Stomach (tissue), 9 donors: ENCODE measurements around the gene H19. TPM values are rescaled to one million over a fixed set of nuclear protein-coding genes. Genes with fewer than 3 reads are reported as not detected.

Experiments
- DNase-seq, 2 donors: peaks; one replicate each; pipeline versions ENCODE4 v3.0.0 to v3.0.0-alpha.2; 2013 to 2019
- H3K27ac ChIP-seq, 5 donors: fragments of 200-600 bp in 4 of 5; sonication (generic) in 4 of 5; one replicate each; pipeline ENCODE4 v1.5.1; 2013 to 2019; ENCODE audit warnings: mild to moderate bottlenecking in 1 of 5, moderate library complexity in 1 of 5
- H3K27me3 ChIP-seq, 3 donors: fragments of 200-600 bp; sonication (generic); one replicate each; pipeline ENCODE4 v1.5.1; 2017 to 2019; ENCODE audit warnings: mixed run types in 1 of 3
- H3K36me3 ChIP-seq, 4 donors: fragments of 200-600 bp; sonication (generic); 1 replicate in 3 of 4; 2 replicates in 1 of 4; pipeline ENCODE4 v1.5.1; 2016 to 2019
- H3K4me1 ChIP-seq, 4 donors: fragments of 200-600 bp; sonication (generic); one replicate each; pipeline ENCODE4 v1.5.1; 2016 to 2019
- H3K4me3 ChIP-seq, 4 donors: fragments of 200-600 bp; sonication (generic) in 3 of 4; one replicate each; pipeline ENCODE4 v1.5.1; 2016 to 2019; ENCODE audit warnings: mild to moderate bottlenecking in 1 of 4
- H3K9me3 ChIP-seq, 4 donors: fragments of 200-600 bp; sonication (generic); one replicate each; pipeline ENCODE4 v1.5.1; 2016 to 2019
- EP300 ChIP-seq: sonication (generic); formaldehyde crosslinking; IDR thresholded peaks from one replicate; pipeline ENCODE4 v1.6.1; 2017; ENCODE audit warnings: antibody characterized with exemption
- POLR2A ChIP-seq, 4 donors: fragments of 450-650 bp; IDR thresholded peaks; one replicate each; pipeline ENCODE4 v1.6.1; 2016; ENCODE audit warnings: antibody characterized with exemption in 4 of 4, control low read depth in 2 of 4, mild to moderate bottlenecking in 1 of 4, moderate library complexity in 1 of 4
- POLR2AphosphoS5 ChIP-seq, 3 donors: sonication (generic); formaldehyde crosslinking; IDR thresholded peaks; one replicate each; pipeline ENCODE4 v1.6.1; 2016; ENCODE audit warnings: antibody characterized with exemption in 3 of 3
- WGBS, 5 donors: extraction: QIAGEN DNeasy Blood & Tissue Kit in 3 of 5; methylation state at CpG; one replicate each; pipeline versions ENCODE4 v1.1.5 to v1.1.7; 2013 to 2018; 5-methylcytosine and 5-hydroxymethylcytosine counted together
- intact Hi-C: fragments of 100-400 bp; cut with DNase I; formaldehyde crosslinking; loops from one replicate; pipeline ENCODE4 v1.15.1; 2023; ENCODE audit warnings: low total_unique reads
- polyA plus RNA-seq, 3 donors: library from polyadenylated mRNA; stranded (reverse); fragments of 200-250 nt; gene quantifications; one replicate each; pipeline ENCODE4 v1.2.3, GENCODE V29; 2013
- total RNA-seq, 5 donors: library from RNA; depleted of rRNA; stranded (reverse); fragments of >200 nt; gene quantifications; one replicate each; pipeline versions ENCODE4 v1.1.0 to v1.2.3, GENCODE V29; 2014 to 2016
- TF ChIP-seq, protein P1 (sequence below), 7 experiments: fragments of 450-650 bp in 4 of 7; fragments of 200-600 bp in 3 of 7; sonication (generic) in 3 of 7; IDR thresholded peaks; one replicate each; pipeline ENCODE4 v1.5.1; 2016 to 2019; ENCODE audit warnings: antibody characterized with exemption in 7 of 7, control low read depth in 2 of 7, mild to moderate bottlenecking in 1 of 7
- donor health status: healthy with polysubstance abuse.
- donor health status: Bipolar disorder and iron deficiency.
- donor health status: healthy.

The H19 gene
- total and polyA plus RNA-seq, 8 donors: 33.3 to 2,215 (median 54.5) TPM

GRCh38 chr11:1998290-1998689 lies 648 bp upstream of the H19 start:
- no peaks in the 10 kb centered on the region for H3K9me3 ChIP-seq
- DNase-seq: no peak
- H3K4me1 ChIP-seq: no peaks in the 10 kb centered on the region
- TF ChIP-seq, protein P1, sequence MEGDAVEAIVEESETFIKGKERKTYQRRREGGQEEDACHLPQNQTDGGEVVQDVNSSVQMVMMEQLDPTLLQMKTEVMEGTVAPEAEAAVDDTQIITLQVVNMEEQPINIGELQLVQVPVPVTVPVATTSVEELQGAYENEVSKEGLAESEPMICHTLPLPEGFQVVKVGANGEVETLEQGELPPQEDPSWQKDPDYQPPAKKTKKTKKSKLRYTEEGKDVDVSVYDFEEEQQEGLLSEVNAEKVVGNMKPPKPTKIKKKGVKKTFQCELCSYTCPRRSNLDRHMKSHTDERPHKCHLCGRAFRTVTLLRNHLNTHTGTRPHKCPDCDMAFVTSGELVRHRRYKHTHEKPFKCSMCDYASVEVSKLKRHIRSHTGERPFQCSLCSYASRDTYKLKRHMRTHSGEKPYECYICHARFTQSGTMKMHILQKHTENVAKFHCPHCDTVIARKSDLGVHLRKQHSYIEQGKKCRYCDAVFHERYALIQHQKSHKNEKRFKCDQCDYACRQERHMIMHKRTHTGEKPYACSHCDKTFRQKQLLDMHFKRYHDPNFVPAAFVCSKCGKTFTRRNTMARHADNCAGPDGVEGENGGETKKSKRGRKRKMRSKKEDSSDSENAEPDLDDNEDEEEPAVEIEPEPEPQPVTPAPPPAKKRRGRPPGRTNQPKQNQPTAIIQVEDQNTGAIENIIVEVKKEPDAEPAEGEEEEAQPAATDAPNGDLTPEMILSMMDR (IDR thresholded peaks at IDR 0.05): no peak
- TF ChIP-seq POLR2A (IDR thresholded peaks at IDR 0.05) (no peak), POLR2AphosphoS5 (IDR thresholded peaks at IDR 0.05) (no peak), EP300 (no peak)
- H3K36me3 ChIP-seq: no peaks in the 10 kb centered on the region
- H3K27ac ChIP-seq: no peak overlapping the region
- no peak overlapping the region for H3K4me3 ChIP-seq
- WGBS, 5 donors: no CpG with 5 or more reads among the region's 28 CpGs
- intact Hi-C loops: no loop called here
- no peaks in the 10 kb centered on the region for H3K27me3 ChIP-seq

- no peaks in the 10 kb centered on the region for H3K9me3 ChIP-seq
- no peak overlapping the region for H3K4me3 ChIP-seq
- TF ChIP-seq POLR2A (IDR thresholded peaks at IDR 0.05): no peak
- TF ChIP-seq POLR2AphosphoS5 (IDR thresholded peaks at IDR 0.05): no peak
- TF ChIP-seq, protein P1 (IDR thresholded peaks at IDR 0.05): no peak
- TF ChIP-seq EP300: no peak
- no peak overlapping the region for H3K27ac ChIP-seq
- intact Hi-C loops: no loop called here
- H3K4me1 ChIP-seq: no peaks in the 10 kb centered on the region
- 70 to 82% methylated on average over 7 to 9 of the region's 13 CpGs; no CpG with 5 or more reads in 3 of the 5 donors for WGBS, 5 donors
- H3K36me3 ChIP-seq: no peaks in the 10 kb centered on the region
- peak in 1 of 2 donors; percentile 27 for DNase-seq
- no peaks in the 10 kb centered on the region for H3K27me3 ChIP-seq
These were observed 3.5 kb downstream of the H19 start for GRCh38 chr11:1994121-1994520.

DNA sequence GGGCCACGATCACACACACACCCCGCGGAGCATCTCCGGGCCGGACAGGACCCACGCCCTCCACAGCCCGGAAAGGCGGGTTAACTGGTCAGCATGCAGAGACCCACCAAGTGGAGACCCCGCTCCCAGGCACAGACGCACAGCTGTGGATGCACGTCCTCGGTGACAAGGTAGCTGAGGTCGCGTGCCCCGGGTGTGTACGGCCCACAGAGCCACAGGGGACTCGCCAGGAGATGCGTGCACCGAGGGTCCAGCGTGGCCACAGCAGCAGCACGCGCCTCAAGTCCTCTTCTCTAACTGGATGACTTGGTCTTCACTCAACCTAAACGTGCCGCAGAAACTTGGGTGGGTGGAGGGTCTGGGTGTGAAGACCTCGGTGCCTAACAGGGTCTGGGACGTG lies 5.5 kb downstream of the H19 start:
- Histone ChIP-seq H3K9me3 (no peaks in the 10 kb centered on the region), H3K4me1 (no peaks in the 10 kb centered on the region), H3K36me3 (no peaks in the 10 kb centered on the region), H3K4me3 (no peak overlapping the region), H3K27ac (no peak overlapping the region), H3K27me3 (no peaks in the 10 kb centered on the region)
- WGBS, 5 donors: 82 to 86% methylated on average over 11 to 14 of the region's 26 CpGs; no CpG with 5 or more reads in 3 of the 5 donors
- TF ChIP-seq POLR2AphosphoS5 (IDR thresholded peaks at IDR 0.05): no peak
- TF ChIP-seq, protein P1 (IDR thresholded peaks at IDR 0.05): no peak
- no peak for TF ChIP-seq POLR2A (IDR thresholded peaks at IDR 0.05)
- TF ChIP-seq EP300: no peak
- intact Hi-C loops: no loop called here
- peak in 1 of 2 donors; percentile 12 for DNase-seq

DNA sequence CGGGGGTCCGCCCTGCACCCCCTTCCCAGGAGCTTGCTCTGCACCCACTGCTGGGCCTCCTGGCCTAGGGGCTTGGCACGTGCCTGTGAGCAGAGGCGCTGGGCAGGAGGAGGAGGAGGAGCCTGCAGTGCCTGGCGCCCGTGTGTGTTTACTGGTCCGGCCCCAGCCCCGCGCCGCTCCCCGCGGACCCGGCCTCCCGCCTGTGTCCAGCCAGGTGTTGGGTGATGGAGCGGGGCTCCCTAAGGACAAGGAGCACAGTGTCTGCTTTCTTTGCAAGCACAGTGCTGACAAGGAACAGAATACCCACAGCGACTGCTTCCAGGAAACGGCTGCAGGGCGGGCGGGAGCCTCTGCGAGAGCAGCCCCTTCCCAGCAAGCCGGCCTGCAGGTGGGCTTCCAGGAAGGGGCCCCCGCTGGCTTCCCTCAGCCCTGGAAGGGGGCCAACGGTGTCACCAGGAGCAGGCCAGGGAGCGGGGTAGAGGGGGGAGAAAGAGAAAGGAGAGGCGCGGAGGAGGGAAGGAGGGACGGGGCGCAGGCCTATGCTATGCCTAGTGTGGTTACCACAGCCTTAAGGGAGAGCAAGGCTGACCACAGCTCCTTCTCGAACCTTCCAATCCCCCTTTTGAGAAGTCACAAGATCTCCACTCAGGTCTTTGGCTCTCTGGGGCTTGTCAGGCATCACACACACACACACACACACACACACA lies 6.6 kb downstream of the H19 start:
- TF ChIP-seq POLR2A (IDR thresholded peaks at IDR 0.05): no peak
- TF ChIP-seq, protein P1 (IDR thresholded peaks at IDR 0.05): no peak
- TF ChIP-seq EP300: no peak
- TF ChIP-seq POLR2AphosphoS5 (IDR thresholded peaks at IDR 0.05): no peak
- intact Hi-C loops: no loop called here
- WGBS, 5 donors: no CpG with 5 or more reads among the region's 29 CpGs
- no peaks in the 10 kb centered on the region for H3K9me3 ChIP-seq
- no peaks in the 10 kb centered on the region for H3K36me3 ChIP-seq
- H3K4me1 ChIP-seq: no peaks in the 10 kb centered on the region
- no peak overlapping the region for H3K27ac ChIP-seq
- DNase-seq: no peak
- H3K4me3 ChIP-seq: no peak overlapping the region
- no peaks in the 10 kb centered on the region for H3K27me3 ChIP-seq
